Fibroblast of gingiva (primary cell): ENCODE results near the gene USP32.
"Not testable (repeated sequence)": the region's sequence is repeated elsewhere in the genome, so short reads cannot be mapped to it uniquely, and the experiment has no call there.

Source experiments
- DNase-seq: peaks from one replicate; pipeline ENCODE4 v3.0.0-alpha.2; 2011; ENCODE audit warnings: low read depth

The USP32 gene

GRCh38 chr17:60231234-60231633 lies 160.7 kb downstream of the USP32 start:
- peak; percentile 33 for DNase-seq

DNA sequence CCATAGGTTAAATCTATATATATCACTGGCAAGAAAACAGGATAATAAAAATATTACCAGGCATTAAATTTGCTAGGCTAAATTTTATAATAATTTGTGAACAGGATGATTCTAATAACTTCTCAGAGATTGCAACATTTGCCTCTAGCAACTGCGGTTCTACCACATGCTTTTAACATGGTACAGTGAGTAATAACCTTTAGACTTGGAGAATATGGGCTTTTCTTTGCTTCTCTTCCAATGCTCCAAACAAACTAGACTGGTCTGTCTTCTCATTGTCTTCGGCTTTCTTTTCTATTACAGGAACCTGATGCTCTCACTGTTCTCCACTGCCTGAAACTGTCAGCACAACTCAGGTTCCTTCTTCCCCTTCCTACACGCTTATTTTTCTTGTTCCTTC lies 161.6 kb downstream of the USP32 start:
- DNase-seq: peak; percentile 53

DNA sequence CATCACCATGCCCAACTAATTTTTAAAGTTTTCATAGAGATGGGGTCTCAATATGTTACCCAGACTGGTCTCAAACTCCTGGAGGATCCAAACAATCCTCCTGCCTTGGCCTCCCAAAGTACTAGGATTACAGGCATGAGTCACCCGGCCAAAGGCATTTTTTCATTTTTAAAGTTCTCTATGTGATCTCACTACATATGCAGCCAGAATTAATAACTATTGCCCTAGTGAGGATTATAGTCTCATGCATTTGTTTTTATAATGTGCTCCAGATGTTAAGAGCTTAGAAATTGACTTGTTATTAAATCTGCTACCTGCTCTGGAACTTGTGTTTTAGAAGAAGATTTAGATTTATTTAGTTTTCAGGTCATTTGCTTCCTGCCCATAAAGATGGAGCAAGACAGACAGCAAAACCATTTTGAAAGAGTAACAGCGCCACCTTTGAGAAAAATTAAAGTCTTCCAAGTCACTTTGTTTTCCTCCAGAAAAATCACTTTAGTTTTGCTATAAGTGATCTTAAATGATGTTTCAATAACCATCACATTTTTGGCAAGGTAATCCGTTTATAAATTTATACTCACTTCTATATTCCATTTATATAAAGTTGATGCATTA lies 162.6 kb downstream of the USP32 start:
- peak; percentile 36 for DNase-seq

- DNase-seq: not testable (repeated sequence)
These were observed 164.7 kb downstream of the USP32 start for GRCh38 chr17:60227276-60227675.

DNA sequence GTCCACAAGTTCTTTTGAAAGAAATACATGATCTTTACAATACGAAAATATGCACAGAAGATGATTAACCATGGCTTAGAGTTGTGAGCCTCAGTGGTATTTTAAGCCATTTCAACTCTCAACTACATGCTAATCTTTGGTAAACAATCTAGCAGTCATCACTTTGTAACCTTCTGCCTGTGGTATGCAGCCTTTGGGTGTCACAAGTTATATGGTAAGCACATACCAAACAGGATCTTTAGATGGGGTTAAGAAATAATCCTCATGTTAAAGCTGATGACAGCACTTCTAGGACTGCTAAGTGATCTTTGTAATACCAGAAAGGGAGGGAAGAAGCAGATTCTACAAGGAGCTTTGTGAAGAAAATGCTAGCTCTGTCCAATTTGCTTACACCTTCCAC lies 167.9 kb downstream of the USP32 start:
- DNase-seq: no peak

- DNase-seq: no peak
These were observed 168.5 kb downstream of the USP32 start for GRCh38 chr17:60223456-60223855.

- not testable (repeated sequence) for DNase-seq
These were observed 173.2 kb downstream of the USP32 start for GRCh38 chr17:60218774-60219173.

GRCh38 chr17:60215895-60216294 lies 176.0 kb downstream of the USP32 start:
- DNase-seq: not testable (repeated sequence)

GRCh38 chr17:60211282-60211681 lies 180.7 kb downstream of the USP32 start:
- not testable (repeated sequence) for DNase-seq

DNA sequence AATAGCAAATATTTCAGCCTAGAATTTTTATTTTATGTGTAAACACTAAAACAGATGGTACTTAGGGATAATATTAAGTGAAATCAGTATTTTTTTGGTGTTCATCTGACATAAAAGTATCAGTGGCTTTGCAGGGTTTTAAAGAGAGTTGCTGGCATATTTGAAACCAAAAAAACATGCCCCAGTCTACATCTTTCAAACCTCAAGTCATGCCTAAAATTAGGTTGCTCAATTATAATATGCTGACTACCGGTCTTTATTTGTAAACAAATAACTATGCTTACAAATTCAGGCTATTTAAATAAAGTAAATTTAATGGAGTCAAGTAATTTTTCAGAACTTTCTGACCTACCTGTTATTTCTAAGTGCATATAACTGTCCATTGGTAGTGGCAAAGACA lies 183.6 kb downstream of the USP32 start:
- DNase-seq: not testable (repeated sequence)

DNA sequence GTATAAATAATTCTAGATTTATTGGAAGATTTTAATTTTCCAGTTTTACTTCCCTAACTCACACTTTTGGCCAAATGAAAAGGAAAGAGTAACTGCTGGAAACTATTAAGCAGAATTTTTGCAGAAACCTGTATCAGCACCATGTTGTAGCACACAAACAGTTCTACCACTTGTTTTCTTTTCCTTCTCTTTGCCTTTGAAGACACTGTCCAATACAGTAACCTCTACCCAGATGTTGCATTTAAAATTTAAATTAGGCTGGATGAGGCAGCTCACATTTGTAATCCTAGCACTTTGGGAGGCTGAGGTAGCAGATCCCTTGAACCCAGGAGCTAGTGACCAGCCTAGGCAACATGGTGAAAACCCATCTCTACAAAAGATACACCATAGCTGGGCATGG lies 186.2 kb downstream of the USP32 start:
- DNase-seq: not testable (repeated sequence)

- not testable (repeated sequence) for DNase-seq
These were observed 193.3 kb downstream of the USP32 start for GRCh38 chr17:60198630-60199029.

- not testable (repeated sequence) for DNase-seq
These were observed 197.8 kb downstream of the USP32 start for GRCh38 chr17:60194141-60194540.

DNA sequence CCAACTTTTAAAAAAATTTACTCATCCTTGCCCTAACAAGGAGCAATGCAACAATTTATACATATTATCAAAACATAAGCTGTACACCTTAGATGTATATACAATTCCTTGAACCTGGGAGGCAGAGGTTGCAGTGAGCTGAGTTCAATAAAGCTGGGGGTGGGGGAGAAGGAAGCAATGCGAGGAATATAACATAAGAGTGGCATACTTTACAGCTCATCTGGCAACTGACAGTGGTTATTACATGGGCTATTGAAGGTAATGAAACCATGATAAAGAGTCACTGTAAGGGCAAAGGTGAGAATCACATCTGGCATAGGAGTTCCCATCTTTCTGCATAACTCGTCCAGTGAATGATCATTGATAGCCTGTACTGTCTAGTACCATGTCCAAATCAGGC lies 198.5 kb downstream of the USP32 start:
- DNase-seq: no peak

DNA sequence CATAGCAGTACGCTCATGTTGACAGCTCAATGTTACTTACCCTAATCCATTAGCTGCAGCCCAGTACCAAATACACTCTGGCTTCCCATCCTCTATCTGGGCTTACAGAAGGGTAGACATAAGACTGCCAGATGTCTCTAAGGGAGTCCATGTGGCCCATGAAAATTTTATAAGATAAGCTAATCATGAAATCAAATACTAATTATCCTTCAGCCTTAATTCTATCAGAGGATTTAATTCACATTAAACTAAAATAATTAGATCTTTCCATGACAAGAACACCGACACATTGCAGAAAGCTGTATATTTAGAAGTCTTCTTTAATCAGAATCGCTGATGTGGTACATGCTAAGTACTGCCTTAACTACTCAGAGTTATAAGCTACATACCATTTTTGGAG lies 198.9 kb downstream of the USP32 start:
- not testable (repeated sequence) for DNase-seq

- not testable (repeated sequence) for DNase-seq
These were observed 201.9 kb downstream of the USP32 start for GRCh38 chr17:60190032-60190431.

DNA sequence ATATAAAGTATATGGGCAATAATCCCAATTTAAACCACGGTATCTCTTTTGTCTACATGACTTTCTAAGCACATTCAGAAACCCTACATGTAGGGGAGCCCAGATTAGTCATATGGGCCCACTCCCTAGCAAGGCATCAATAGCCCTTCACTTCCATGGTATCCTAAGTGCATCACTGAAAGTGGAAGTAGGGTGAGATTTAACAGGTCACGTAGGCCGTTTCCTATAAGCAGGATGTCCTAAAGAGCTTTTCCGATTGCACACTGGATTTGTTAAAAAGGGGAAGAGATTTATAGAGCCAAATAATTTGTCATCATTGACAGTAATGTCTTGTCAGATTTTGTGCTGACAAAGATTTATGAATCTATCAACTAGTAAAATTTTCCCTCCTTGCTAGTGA lies 203.2 kb downstream of the USP32 start:
- no peak for DNase-seq

DNA sequence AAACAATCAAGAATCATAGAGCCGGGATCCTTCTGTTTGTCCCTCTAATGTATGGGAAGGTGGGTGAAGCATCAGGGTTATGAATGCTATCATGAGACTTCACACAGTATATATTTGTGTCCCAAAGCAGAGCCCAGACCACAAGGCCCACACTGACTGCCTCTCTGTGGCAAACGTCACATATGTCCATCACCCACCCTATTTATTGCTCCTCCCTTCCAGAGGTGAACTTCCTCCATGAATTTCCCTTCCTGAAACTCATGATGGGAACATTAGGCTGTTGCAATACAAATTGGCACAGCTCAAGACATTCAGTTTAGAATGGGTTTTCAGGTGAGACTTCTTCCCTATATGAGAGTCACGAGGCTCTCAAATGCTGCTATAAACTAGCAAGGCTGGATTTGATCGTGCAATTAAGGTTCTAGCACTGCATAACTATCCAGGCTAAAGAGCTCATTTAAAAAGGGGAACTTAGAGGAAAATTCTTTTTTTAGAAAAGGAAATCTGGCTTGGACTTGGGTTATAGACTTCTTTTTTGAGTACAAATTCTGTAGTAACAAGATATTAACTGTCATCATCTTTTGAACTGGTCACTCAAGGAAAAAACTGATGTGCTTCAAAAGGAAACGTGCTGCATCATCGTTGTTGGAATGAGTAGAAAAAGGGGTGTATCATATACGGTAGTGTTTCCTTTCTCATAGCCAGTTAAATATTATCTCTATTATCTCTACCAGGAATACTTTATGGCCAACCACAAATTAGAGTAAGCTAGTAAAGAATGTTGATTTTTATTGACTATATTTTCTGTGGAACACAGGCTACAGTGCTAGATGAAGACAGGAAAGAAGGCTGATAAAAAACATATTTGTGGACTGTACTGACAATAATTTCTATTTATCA lies 204.8 kb downstream of the USP32 start:
- not testable (repeated sequence) for DNase-seq

DNA sequence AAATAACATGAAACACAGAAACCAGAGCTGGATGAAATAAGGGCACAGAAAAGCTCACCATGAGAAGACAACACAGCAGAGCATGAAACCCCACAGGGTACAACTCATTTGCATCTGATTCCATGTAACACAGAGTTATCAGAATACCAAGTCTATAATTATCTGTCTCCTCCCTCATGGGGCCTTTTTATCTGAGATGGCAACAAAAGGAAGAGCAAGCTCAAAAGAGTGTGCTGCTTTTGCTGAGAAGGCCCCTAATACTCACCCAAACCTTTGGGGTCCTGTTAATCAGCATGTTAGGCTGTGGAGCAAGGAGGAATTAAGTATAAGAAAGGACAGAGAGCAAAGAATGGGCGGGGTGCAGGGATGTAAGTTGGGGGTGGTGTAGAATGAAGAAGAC lies 205.6 kb downstream of the USP32 start:
- DNase-seq: not testable (repeated sequence)

DNA sequence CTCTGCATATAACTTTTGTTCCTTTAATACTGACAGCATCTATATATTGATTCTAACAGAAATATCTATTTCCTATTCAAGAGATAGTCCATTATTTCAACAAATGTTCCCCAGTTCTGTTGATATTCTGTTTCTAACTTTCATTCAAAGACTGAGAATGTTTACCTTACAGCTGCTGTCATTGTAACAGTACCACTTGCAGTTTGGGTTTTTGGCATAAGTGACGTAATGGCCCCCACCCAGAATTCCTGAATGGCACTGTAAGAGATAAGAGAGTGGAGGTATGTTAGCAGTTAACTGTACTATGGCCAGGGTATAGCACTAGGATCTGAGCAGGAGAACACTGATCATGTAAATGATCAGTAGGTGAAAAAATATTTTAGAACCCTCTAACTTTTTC lies 211.6 kb downstream of the USP32 start:
- not testable (repeated sequence) for DNase-seq

DNA sequence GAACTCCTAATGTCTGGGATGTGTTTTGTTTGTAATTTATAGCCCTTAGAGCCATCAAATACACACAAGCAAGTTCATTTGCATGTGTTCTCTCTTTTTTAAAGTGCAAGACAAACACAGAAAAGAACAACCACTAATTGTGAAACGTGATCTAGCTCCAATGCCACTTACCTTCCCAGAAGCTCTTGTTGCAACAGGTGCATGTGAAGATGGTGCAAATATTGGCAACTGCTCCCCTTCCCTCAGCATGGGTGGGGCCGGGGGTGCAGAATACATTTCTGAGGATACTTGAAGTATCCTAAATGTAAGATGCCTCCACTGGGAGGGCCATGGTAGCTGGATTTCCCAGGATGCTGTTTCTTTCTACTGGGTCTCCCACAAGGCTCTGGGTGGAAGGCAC lies 213.8 kb downstream of the USP32 start:
- DNase-seq: not testable (repeated sequence)

DNA sequence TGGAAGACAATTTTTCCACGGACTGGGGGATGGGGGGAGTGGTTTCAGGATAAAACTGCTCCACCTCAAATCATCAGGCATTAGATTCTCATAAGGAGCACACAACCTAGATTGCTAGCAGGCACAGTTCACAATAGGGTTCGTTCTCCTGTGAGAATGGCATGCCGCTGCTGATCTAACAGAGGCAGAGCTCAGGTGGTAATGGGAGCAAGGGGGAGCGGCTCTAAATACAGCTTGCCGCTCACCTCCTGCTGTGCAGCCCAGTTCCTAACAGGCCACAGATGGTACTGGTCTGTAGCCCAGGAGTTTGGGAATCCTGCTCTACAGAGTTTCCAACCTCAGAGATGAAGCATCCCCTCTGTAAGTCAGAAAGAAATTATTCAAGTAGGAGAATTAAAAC lies 215.2 kb downstream of the USP32 start:
- DNase-seq: not testable (repeated sequence)

GRCh38 chr17:60174767-60175166 lies 217.2 kb downstream of the USP32 start:
- not testable (repeated sequence) for DNase-seq
